ENCODE results near the gene CHCHD2. TPM values are rescaled to one million over a fixed set of nuclear protein-coding genes. Genes with fewer than 3 reads are reported as not detected.

Gene CHCHD2
- total RNA-seq, 2 donors from 2014 or later, result 44.7 to 88.8 TPM

- WGBS, 2 experiments (ENCODE audit: insufficient coverage in 1 of 2, insufficient read length in 1 of 2), result 62 to 74% methylated on average over 4 to 8 of the region's 8 CpGs
- peaks cover 86% of the 10 kb centered on the region for H3K9me3 Mint-ChIP-seq
- peaks cover 16% of the 10 kb centered on the region for H3K9me3 ChIP-seq (ENCODE audit: control insufficient read depth, low read length)
These were observed 19.6 kb upstream of the CHCHD2 start for GRCh38 chr7:56125831-56126230.

GRCh38 chr7:56124981-56125380 is 18.7 kb upstream of the CHCHD2 start:
- Mint-ChIP-seq H3K27ac (no peak overlapping the region), H3K4me3 (no peak overlapping the region), H3K4me1 (no peaks in the 10 kb centered on the region), H3K9me3 (peaks cover 86% of the 10 kb centered on the region), H3K36me3 (ENCODE audit: low read depth) (no peaks in the 10 kb centered on the region), H3K27me3 (ENCODE audit: insufficient read depth) (no peaks in the 10 kb centered on the region)
- 55 to 62% methylated on average over 6 of the region's 6 CpGs for WGBS, 2 experiments (ENCODE audit: insufficient coverage in 1 of 2, insufficient read length in 1 of 2)
- Histone ChIP-seq H3K27me3 (ENCODE audit: control insufficient read depth, insufficient read depth, low read length, poor library complexity, severe bottlenecking) (no peaks in the 10 kb centered on the region), H3K9me3 (ENCODE audit: control insufficient read depth, low read length) (peaks cover 14% of the 10 kb centered on the region), H3K27ac (ENCODE audit: low read depth, low read length) (no peak overlapping the region), H3K9ac (ENCODE audit: extremely low read depth, low read length, poor library complexity, severe bottlenecking) (no peak overlapping the region), H3K36me3 (ENCODE audit: control insufficient read depth, insufficient read depth, low read length) (no peaks in the 10 kb centered on the region), H3K4me3 (ENCODE audit: low read length) (no peak overlapping the region), H3K4me1 (ENCODE audit: control insufficient read depth, insufficient read depth, low read length) (no peaks in the 10 kb centered on the region)
- no peak for TF ChIP-seq CTCF (conservative IDR thresholded peaks at IDR 0.05)
- no peak for DNase-seq

More at GRCh38 chr7:56125831-56126230, 19.6 kb upstream of the CHCHD2 start:
- H3K4me1 Mint-ChIP-seq, result no peaks in the 10 kb centered on the region
- H3K27me3 Mint-ChIP-seq (ENCODE audit: insufficient read depth), result no peaks in the 10 kb centered on the region
- H3K27me3 ChIP-seq (ENCODE audit: control insufficient read depth, insufficient read depth, low read length, poor library complexity, severe bottlenecking), result no peaks in the 10 kb centered on the region
- no peak overlapping the region for H3K27ac ChIP-seq (ENCODE audit: low read depth, low read length)
- no peaks in the 10 kb centered on the region for H3K36me3 Mint-ChIP-seq (ENCODE audit: low read depth)
- H3K4me3 ChIP-seq (ENCODE audit: low read length), result no peak overlapping the region
- H3K36me3 ChIP-seq (ENCODE audit: control insufficient read depth, insufficient read depth, low read length), result no peaks in the 10 kb centered on the region
- DNase-seq, result no peak
- no peaks in the 10 kb centered on the region for H3K4me1 ChIP-seq (ENCODE audit: control insufficient read depth, insufficient read depth, low read length)
- H3K9ac ChIP-seq (ENCODE audit: extremely low read depth, low read length, poor library complexity, severe bottlenecking), result no peak overlapping the region
- TF ChIP-seq CTCF (conservative IDR thresholded peaks at IDR 0.05), result no peak
- no peak overlapping the region for H3K4me3 Mint-ChIP-seq
- H3K27ac Mint-ChIP-seq, result no peak overlapping the region

GRCh38 chr7:56121440-56121839 is 15.2 kb upstream of the CHCHD2 start:
- H3K27ac Mint-ChIP-seq, result no peak overlapping the region

More at GRCh38 chr7:56121440-56121839, 15.2 kb upstream of the CHCHD2 start:
- DNase-seq, result no peak
- H3K4me3 Mint-ChIP-seq, result no peak overlapping the region
- no peaks in the 10 kb centered on the region for H3K4me1 ChIP-seq (ENCODE audit: control insufficient read depth, insufficient read depth, low read length)
- no peaks in the 10 kb centered on the region for H3K36me3 ChIP-seq (ENCODE audit: control insufficient read depth, insufficient read depth, low read length)
- no peaks in the 10 kb centered on the region for H3K27me3 ChIP-seq (ENCODE audit: control insufficient read depth, insufficient read depth, low read length, poor library complexity, severe bottlenecking)
- no peaks in the 10 kb centered on the region for H3K27me3 Mint-ChIP-seq (ENCODE audit: insufficient read depth)
- H3K4me3 ChIP-seq (ENCODE audit: low read length), result no peak overlapping the region
- no peaks in the 10 kb centered on the region for H3K36me3 Mint-ChIP-seq (ENCODE audit: low read depth)
- WGBS, 2 experiments (ENCODE audit: insufficient coverage in 1 of 2, insufficient read length in 1 of 2), result 83 to 88% methylated on average over 6 of the region's 6 CpGs
- TF ChIP-seq CTCF (conservative IDR thresholded peaks at IDR 0.05), result no peak
- H3K9me3 Mint-ChIP-seq, result peaks cover 94% of the 10 kb centered on the region
- H3K4me1 Mint-ChIP-seq, result no peaks in the 10 kb centered on the region
- H3K9ac ChIP-seq (ENCODE audit: extremely low read depth, low read length, poor library complexity, severe bottlenecking), result no peak overlapping the region
- no peak overlapping the region for H3K27ac ChIP-seq (ENCODE audit: low read depth, low read length)
- H3K9me3 ChIP-seq (ENCODE audit: control insufficient read depth, low read length), result peaks cover 17% of the 10 kb centered on the region

Measured in endodermal cell (in vitro differentiated cells).